Subcutaneous abdominal adipose tissue (tissue), 5 donors: ENCODE data around the gene TCF4.
"Not testable (repeated sequence)": the region's sequence is repeated elsewhere in the genome, so short reads cannot be mapped to it uniquely, and the experiment has no call there.

Source experiments
- H3K27ac ChIP-seq: one replicate; pipeline ENCODE4 v1.7.0; 2013; ENCODE audit warnings: low read depth, mild to moderate bottlenecking, inconsistent platforms, low read length, moderate library complexity
- H3K27me3 ChIP-seq, 5 donors: one replicate each; pipeline ENCODE4 v1.7.0; 2013; ENCODE audit warnings: low read length in 5 of 5, inconsistent platforms in 1 of 5; ENCODE audit not compliant: control insufficient read depth in 5 of 5, insufficient read depth in 4 of 5
- H3K36me3 ChIP-seq, 5 donors: one replicate each; pipeline ENCODE4 v1.7.0; 2013; ENCODE audit warnings: low read length in 5 of 5; ENCODE audit not compliant: control insufficient read depth in 5 of 5, insufficient read depth in 5 of 5
- H3K4me1 ChIP-seq, 5 donors: one replicate each; pipeline ENCODE4 v1.7.0; 2013; ENCODE audit warnings: low read length in 5 of 5, mild to moderate bottlenecking in 3 of 5, moderate library complexity in 1 of 5; ENCODE audit not compliant: control insufficient read depth in 5 of 5, insufficient read depth in 5 of 5
- H3K4me3 ChIP-seq, 5 donors: one replicate each; pipeline ENCODE4 v1.7.0; 2013; ENCODE audit warnings: low read length in 5 of 5, low read depth in 1 of 5
- H3K9ac ChIP-seq, 5 donors: one replicate each; pipeline ENCODE4 v1.7.0; 2013; ENCODE audit warnings: low read length in 5 of 5, mild to moderate bottlenecking in 4 of 5, moderate library complexity in 3 of 5
- H3K9me3 ChIP-seq, 5 donors: one replicate each; pipeline ENCODE4 v1.7.0; 2013; ENCODE audit warnings: low read length in 5 of 5; ENCODE audit not compliant: control insufficient read depth in 5 of 5
- donor health status: healthy.
- donor health status: healthy.
- donor health status: healthy.
- donor health status: healthy.
- donor health status: healthy.

TCF4 gene

DNA sequence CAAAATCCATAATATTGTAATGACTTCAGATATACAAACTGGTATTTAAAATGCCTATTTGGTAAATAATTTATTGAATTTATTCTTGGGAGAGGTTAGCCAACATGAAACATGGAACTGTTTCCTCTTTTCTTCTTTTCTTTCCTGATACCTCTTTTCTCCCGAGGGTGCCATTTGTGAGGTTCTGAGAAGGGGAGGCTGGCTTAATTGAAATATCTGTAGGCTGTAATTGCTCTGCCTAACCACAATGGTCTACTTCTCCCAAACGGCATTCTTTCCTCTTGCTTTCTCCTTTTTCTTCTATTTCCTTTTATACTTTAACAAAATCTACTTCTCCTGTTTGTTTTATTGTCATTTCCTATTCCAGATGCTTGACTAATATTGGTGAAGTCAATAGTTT lies 114.9 kb downstream of the TCF4 start:
- H3K9me3 ChIP-seq = no peaks in the 10 kb centered on the region
- no peaks in the 10 kb centered on the region for H3K27me3 ChIP-seq
- no peak overlapping the region for H3K9ac ChIP-seq
- H3K27ac ChIP-seq = no peak overlapping the region
- H3K4me3 ChIP-seq = no peak overlapping the region
- H3K4me1 ChIP-seq = peaks cover 0 to 15% (median 13%) of the 10 kb centered on the region in 5 donors
- no peaks in the 10 kb centered on the region for H3K36me3 ChIP-seq

DNA sequence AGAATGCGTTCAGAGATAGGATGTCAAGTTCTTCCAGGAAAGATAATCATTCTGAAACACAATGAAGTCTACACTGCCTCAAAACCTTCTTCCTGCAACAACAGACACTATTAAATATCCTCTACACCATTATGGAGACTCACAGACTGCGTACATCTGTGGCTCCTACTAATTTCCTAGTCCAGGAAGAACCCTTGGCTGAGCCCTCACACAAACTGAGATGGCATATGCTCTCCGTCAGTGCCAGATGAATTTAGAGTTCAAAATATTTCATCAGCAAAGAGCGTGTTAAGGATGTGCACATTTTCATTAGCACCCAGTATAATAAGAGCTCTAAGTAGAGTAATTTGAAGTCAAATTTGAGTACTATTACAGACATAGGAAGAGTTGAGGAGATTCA lies 117.2 kb downstream of the TCF4 start:
- no peaks in the 10 kb centered on the region for H3K27me3 ChIP-seq
- no peak overlapping the region for H3K4me3 ChIP-seq
- H3K27ac ChIP-seq = no peak overlapping the region
- no peaks in the 10 kb centered on the region for H3K9me3 ChIP-seq
- H3K4me1 ChIP-seq = peaks cover 0 to 5% (median 0%) of the 10 kb centered on the region in 5 donors
- H3K36me3 ChIP-seq = no peaks in the 10 kb centered on the region
- H3K9ac ChIP-seq = no peak overlapping the region

DNA sequence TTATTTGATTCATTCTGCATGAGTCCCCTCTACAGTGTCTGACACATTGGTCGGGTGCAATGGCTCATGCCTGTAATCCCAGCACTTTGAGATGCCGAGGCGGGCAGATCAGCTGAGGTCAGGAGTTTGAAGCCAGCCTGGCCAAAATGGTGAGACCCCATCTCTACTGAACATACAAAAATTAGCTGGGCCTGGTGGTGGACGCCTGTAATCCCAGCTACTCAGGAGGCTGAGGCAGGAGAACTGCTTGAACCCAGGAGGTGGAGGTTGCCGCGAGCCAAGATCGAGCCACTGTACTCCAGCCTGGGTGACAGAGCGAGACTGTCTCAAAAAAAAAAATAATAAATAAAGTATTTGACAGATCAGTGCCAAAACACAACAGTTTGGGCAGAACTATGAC lies 118.9 kb downstream of the TCF4 start:
- H3K9me3 ChIP-seq, H3K27me3 ChIP-seq, H3K27ac ChIP-seq, H3K36me3 ChIP-seq, H3K9ac ChIP-seq, H3K4me1 ChIP-seq, H3K4me3 ChIP-seq: not testable (repeated sequence)

DNA sequence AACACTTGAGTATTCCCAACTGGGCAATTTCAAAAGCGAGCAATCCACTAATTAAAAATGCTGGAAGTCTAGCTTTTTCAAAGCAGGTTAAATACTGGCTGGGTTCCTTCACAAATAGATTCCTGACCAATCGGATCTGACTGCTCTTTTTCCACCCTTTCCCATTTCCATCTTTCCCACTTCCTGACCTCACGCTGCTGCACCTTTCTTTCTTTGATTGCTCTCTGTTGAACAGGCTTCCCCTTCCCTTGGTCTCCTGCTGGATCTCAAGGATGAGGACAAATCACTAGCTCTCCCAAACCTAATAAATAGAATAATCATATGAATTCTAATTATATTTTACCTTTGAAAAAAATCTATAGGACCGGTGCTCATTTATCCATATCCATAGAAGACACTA lies 121.2 kb downstream of the TCF4 start:
- Histone ChIP-seq H3K27me3 (no peaks in the 10 kb centered on the region), H3K27ac (no peak overlapping the region), H3K4me1 (peaks cover 0 to 11% (median 0%) of the 10 kb centered on the region in 5 donors), H3K36me3 (peaks cover 0 to 6% (median 0%) of the 10 kb centered on the region in 5 donors), H3K4me3 (no peak overlapping the region), H3K9me3 (no peaks in the 10 kb centered on the region), H3K9ac (no peak overlapping the region)

DNA sequence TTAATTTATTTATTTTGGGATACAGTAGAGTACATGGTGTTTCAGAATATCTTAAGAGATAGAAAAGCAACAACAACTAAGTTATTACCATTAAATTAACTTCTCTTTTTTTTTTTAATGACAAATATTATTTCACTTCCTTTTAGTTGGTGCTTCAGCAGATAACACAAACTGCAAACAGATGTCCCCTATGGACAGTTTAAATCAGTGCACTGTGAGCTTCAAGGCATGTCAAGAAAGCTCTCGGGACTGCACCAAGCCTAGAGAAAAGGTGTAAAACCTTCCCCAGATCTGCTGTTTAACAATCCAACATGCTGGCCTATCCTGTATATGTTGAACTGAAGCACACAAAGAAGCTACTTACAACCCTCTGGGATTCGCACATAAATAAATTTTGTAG lies 122.7 kb downstream of the TCF4 start:
- peaks cover 0 to 10% (median 6%) of the 10 kb centered on the region in 5 donors for H3K36me3 ChIP-seq
- H3K4me3 ChIP-seq = no peak overlapping the region
- no peaks in the 10 kb centered on the region for H3K9me3 ChIP-seq
- no peaks in the 10 kb centered on the region for H3K27me3 ChIP-seq
- no peak overlapping the region for H3K27ac ChIP-seq
- H3K9ac ChIP-seq = no peak overlapping the region
- peaks cover 0 to 11% (median 0%) of the 10 kb centered on the region in 5 donors for H3K4me1 ChIP-seq

DNA sequence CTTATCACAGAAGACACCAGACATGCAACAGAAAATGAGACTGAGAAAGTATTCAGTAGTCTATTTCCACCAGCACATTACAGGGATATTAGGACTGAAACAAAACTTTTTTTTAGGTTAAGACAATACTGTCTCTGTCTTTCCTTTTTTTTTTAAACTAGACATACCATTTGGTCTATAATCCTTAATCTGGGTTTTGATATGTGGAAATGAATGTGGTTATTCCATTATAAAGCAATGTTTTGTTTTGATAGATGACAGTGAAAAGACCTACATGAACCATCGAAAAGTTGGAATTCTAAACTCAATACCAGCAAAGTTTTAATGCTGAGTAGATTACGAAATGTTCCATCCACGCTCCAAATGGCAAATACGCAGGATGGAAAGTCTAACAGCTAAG lies 123.4 kb downstream of the TCF4 start:
- no peaks in the 10 kb centered on the region for H3K27me3 ChIP-seq
- H3K27ac ChIP-seq = no peak overlapping the region
- peaks cover 0 to 12% (median 9%) of the 10 kb centered on the region in 5 donors for H3K36me3 ChIP-seq
- no peak overlapping the region for H3K4me3 ChIP-seq
- no peak overlapping the region for H3K9ac ChIP-seq
- peaks cover 0 to 11% (median 0%) of the 10 kb centered on the region in 5 donors for H3K4me1 ChIP-seq
- no peaks in the 10 kb centered on the region for H3K9me3 ChIP-seq

DNA sequence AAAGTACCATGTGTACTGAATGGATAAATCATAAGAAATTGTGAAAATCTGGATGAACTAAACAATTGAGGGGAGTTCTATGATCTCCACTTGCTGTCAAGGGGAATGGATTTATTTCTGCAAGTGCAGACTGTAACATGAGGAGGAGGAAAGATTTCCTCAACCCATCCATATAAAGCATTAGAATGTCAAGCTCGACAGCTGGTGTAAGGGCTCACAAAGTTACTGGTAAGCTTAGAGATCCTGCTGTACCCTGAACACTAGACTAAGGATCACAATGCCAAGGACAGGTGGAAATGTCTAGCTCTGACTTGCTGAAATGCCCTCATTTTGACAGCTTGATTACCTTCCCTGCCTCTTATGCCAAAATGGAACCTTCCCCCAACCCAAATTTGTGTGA lies 125.3 kb downstream of the TCF4 start:
- Histone ChIP-seq H3K4me1 (peaks cover 0 to 11% (median 0%) of the 10 kb centered on the region in 5 donors), H3K9me3 (no peaks in the 10 kb centered on the region), H3K36me3 (peaks cover 0 to 13% (median 9%) of the 10 kb centered on the region in 5 donors), H3K9ac (no peak overlapping the region), H3K27me3 (no peaks in the 10 kb centered on the region), H3K27ac (no peak overlapping the region), H3K4me3 (no peak overlapping the region)

DNA sequence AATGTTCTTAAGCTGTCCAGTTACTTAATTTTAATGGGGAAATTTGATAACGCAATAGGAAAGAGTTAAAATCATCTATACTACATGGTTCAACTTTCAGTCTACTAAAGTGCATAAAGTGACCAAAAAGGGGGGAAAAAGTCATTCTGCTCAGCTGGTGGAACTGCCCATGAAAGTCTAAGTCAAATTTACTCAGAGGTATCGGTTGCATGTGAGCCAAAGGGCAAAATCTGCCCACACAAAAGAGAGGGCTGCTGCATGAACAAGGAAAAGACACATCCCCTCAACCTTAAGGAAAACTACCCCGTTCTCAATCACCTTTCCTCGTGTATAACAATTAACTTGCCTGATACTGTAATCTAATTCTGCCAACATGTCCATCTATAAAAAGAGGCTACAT lies 126.1 kb downstream of the TCF4 start:
- Histone ChIP-seq H3K9me3 (no peaks in the 10 kb centered on the region), H3K27me3 (no peaks in the 10 kb centered on the region), H3K9ac (no peak overlapping the region), H3K4me1 (peaks cover 0 to 8% (median 0%) of the 10 kb centered on the region in 5 donors), H3K27ac (no peak overlapping the region), H3K4me3 (no peak overlapping the region), H3K36me3 (peaks cover 0 to 13% (median 9%) of the 10 kb centered on the region in 5 donors)

DNA sequence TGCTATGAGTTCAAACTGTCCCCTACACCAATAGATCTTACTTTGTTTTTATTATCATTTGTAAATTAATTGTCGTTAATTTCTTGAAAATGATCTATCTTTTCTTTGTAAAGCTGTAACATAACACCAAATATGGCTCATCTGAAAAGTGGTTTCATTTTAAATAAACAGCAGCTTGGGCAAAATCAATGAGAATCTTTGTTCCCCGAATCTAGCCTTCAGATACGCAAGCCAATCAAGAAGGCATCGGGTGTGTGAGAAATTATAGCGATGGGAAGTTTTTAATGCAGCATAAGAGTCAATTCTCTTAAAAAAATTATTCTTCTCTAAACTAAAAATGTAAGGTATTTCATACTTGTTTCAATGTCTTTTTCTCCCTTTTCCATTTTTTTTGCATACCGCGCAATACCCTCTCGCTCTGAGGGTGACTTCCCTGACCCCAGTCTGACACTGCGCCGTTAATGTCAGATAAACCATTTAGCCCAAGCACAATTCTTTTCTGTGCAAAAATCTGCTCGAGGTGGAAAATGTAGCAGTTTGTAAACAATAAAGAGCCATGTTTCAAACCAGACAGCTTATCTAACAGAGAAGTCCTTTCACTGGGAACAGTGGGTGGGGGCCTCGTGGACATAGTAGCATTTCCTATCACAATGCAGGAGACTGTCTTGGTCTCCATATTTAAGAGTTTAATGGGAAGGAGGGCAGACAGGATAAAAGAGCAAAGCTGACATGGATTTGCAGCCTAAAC lies 129.4 kb downstream of the TCF4 start:
- Histone ChIP-seq H3K9me3 (no peaks in the 10 kb centered on the region), H3K4me3 (no peak overlapping the region), H3K36me3 (peaks cover 0 to 13% (median 7%) of the 10 kb centered on the region in 5 donors), H3K27me3 (no peaks in the 10 kb centered on the region), H3K27ac (no peak overlapping the region), H3K4me1 (peaks cover 0 to 3% (median 0%) of the 10 kb centered on the region in 5 donors), H3K9ac (no peak overlapping the region)

DNA sequence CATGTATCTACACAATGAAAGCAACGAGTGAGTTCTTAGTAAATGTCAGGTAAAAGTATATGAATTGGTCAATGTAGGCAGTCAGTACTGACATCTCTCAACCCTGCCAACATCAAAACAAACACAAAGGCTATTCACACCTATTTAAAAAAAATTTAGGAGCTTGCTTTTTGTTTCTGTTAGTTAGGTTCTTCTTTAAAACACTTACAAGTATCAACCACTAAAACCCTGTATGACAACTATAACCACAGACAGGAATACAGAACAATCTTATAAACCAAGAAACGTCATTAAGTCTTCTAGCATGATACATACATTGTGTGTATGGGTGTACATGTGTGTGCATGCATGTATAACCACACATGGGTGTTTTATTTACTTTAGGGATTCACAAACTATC lies 131.0 kb downstream of the TCF4 start:
- Histone ChIP-seq H3K36me3 (peaks cover 0 to 13% (median 7%) of the 10 kb centered on the region in 5 donors), H3K27ac (no peak overlapping the region), H3K27me3 (no peaks in the 10 kb centered on the region), H3K9ac (no peak overlapping the region), H3K4me1 (peaks cover 0 to 9% (median 6%) of the 10 kb centered on the region in 5 donors), H3K9me3 (no peaks in the 10 kb centered on the region), H3K4me3 (no peak overlapping the region)
